Gastroesophageal sphincter (tissue), 4 donors: ENCODE data around the gene UCP2. TPM values are rescaled to one million over a fixed set of nuclear protein-coding genes. Genes with fewer than 3 reads are reported as not detected.

Experiments
- ATAC-seq: fragments of 150-250 bp; one replicate; pipeline ENCODE4 v1.9.1; 2016; ENCODE audit warnings: mild to moderate bottlenecking, moderate library complexity
- H3K27ac ChIP-seq, 4 donors: fragments of 200-600 bp; sonication (generic) in 3 of 4; 1 replicate in 3 of 4; 2 replicates in 1 of 4; pipeline ENCODE4 v1.5.1; 2016 to 2019
- H3K27me3 ChIP-seq: fragments of 200-600 bp; sonication (generic); one replicate; pipeline ENCODE4 v1.5.1; 2019
- H3K36me3 ChIP-seq, 2 donors: fragments of 200-600 bp; sonication (generic); one replicate each; pipeline ENCODE4 v1.5.1; 2019; ENCODE audit warnings: control low read depth in 1 of 2
- H3K4me1 ChIP-seq, 3 donors: fragments of 200-600 bp; sonication (generic); 1 replicate in 2 of 3; 2 replicates in 1 of 3; pipeline ENCODE4 v1.5.1; 2016 to 2019; ENCODE audit warnings: control low read depth in 2 of 3
- H3K4me3 ChIP-seq, 2 donors: fragments of 200-600 bp; sonication (generic); one replicate each; pipeline ENCODE4 v1.5.1; 2019; ENCODE audit warnings: mild to moderate bottlenecking in 1 of 2, moderate library complexity in 1 of 2
- H3K9me3 ChIP-seq, 3 donors: fragments of 200-600 bp; sonication (generic); one replicate each; pipeline ENCODE4 v1.5.1; 2017 to 2019; ENCODE audit warnings: control low read depth in 2 of 3
- EP300 ChIP-seq: sonication (generic); formaldehyde crosslinking; IDR thresholded peaks from one replicate; pipeline ENCODE4 v1.6.1; 2017; ENCODE audit warnings: antibody characterized with exemption, mild to moderate bottlenecking
- POLR2A ChIP-seq, 2 donors: fragments of 450-650 bp; IDR thresholded peaks; one replicate each; pipeline ENCODE4 v1.6.1; 2017; ENCODE audit warnings: antibody characterized with exemption in 2 of 2, mild to moderate bottlenecking in 2 of 2, moderate library complexity in 1 of 2
- POLR2AphosphoS5 ChIP-seq: sonication (generic); formaldehyde crosslinking; IDR thresholded peaks from one replicate; pipeline ENCODE4 v1.6.1; 2017; ENCODE audit warnings: antibody characterized with exemption
- WGBS, 2 donors: methylation state at CpG; one replicate each; pipeline ENCODE4 v1.1.5; 2018; ENCODE audit warnings: low coverage in 1 of 2; 5-methylcytosine and 5-hydroxymethylcytosine counted together
- total RNA-seq, 4 donors: library from RNA; depleted of rRNA; stranded (reverse); fragments of >200 nt; gene quantifications; one replicate each; pipeline ENCODE4 v1.1.0, GENCODE V29; 2016
- TF ChIP-seq, protein P1 (sequence below), 4 experiments: fragments of 200-600 bp in 2 of 4; fragments of 450-650 bp in 2 of 4; sonication (generic) in 1 of 4; IDR thresholded peaks; one replicate each; pipeline ENCODE4 v1.5.1; 2017 to 2019; ENCODE audit warnings: antibody characterized with exemption in 4 of 4, mild to moderate bottlenecking in 2 of 4, moderate library complexity in 2 of 4

UCP2 gene
- total RNA-seq, 4 donors from 2014 or later: 5.8 to 37.2 (median 33.2) TPM

DNA sequence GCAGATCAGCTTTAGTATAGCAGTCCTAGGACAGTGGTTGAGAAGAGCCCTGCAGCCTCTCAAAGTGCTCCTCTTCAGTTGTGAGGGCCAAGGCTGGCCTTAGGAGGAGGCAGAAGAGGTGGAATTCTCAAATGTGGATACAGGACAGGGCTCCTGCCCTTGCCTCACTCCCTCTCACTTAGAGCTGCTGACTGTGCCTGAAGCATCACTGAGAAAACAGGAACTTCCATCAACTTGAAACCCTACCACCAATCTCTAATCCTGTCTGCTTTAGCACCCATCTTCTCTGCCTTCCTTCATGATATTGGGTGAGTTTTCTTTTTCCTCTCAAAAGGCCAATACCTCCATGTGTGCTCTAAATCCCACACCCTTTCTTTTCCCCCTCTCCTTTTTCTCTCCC lies 40.6 kb upstream of the UCP2 start:
- no peaks in the 10 kb centered on the region for H3K9me3 ChIP-seq
- ATAC-seq: no peak
- no peak overlapping the region for H3K27ac ChIP-seq
- TF ChIP-seq, protein P1, sequence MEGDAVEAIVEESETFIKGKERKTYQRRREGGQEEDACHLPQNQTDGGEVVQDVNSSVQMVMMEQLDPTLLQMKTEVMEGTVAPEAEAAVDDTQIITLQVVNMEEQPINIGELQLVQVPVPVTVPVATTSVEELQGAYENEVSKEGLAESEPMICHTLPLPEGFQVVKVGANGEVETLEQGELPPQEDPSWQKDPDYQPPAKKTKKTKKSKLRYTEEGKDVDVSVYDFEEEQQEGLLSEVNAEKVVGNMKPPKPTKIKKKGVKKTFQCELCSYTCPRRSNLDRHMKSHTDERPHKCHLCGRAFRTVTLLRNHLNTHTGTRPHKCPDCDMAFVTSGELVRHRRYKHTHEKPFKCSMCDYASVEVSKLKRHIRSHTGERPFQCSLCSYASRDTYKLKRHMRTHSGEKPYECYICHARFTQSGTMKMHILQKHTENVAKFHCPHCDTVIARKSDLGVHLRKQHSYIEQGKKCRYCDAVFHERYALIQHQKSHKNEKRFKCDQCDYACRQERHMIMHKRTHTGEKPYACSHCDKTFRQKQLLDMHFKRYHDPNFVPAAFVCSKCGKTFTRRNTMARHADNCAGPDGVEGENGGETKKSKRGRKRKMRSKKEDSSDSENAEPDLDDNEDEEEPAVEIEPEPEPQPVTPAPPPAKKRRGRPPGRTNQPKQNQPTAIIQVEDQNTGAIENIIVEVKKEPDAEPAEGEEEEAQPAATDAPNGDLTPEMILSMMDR (IDR thresholded peaks at IDR 0.05): no peak
- TF ChIP-seq POLR2AphosphoS5 (no peak), POLR2A (IDR thresholded peaks at IDR 0.05) (no peak), EP300 (no peak)
- no peak overlapping the region for H3K4me3 ChIP-seq
- H3K4me1 ChIP-seq: peaks cover 3 to 19% (median 15%) of the 10 kb centered on the region in 3 donors
- peaks cover 0 to 22% of the 10 kb centered on the region in 2 donors for H3K36me3 ChIP-seq
- H3K27me3 ChIP-seq: no peaks in the 10 kb centered on the region

DNA sequence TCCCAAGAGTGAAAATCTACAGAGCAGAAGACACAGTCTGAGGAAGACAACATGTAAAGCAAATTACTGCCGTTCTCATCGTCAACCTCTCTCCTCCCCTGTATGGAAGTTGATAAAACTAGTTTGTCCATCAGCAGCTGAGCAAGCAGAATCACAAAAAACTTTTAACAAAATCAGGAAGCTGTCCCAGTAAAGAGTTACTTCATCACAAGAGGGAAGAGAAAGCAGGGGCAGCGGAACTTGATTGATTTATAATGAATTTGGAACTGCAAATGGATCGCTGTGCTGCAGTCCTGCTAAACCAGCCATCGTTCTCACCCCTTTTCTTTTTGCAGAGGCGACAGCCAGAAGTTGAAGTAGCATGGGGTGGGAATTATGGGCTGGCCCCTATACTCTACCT lies 39.9 kb upstream of the UCP2 start:
- Histone ChIP-seq H3K9me3 (no peaks in the 10 kb centered on the region), H3K4me3 (no peak overlapping the region), H3K36me3 (peaks cover 0 to 17% of the 10 kb centered on the region in 2 donors), H3K27me3 (no peaks in the 10 kb centered on the region), H3K27ac (no peak overlapping the region), H3K4me1 (peaks cover 3 to 26% (median 21%) of the 10 kb centered on the region in 3 donors)
- 93 to 97% methylated on average over 5 to 6 of the region's 6 CpGs for WGBS, 2 donors
- TF ChIP-seq POLR2A (IDR thresholded peaks at IDR 0.05): no peak
- no peak for TF ChIP-seq POLR2AphosphoS5
- TF ChIP-seq EP300: no peak
- TF ChIP-seq, protein P1 (IDR thresholded peaks at IDR 0.05): no peak
- ATAC-seq: no peak

DNA sequence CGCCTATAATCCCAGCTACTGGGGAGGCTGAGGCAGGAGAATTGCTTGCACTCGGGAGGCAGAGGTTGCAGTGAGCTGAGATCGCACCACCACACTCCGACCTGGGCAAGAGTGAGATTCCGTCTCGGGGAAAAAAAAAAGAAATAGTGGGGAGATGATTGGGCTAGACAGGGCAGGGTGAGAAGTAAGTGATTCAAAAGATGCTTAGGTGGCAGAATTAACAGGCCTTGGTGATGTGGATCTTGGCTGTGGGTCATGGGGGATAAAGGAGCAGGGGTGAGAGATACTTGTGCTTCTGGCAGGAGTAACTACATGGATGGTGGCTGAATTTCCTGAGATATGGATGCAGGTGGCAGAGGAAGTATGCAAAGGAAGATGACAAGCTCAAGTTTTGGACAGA lies 39.4 kb upstream of the UCP2 start:
- 97% methylated on average over 6 of the region's 6 CpGs; no CpG with 5 or more reads in 1 of the 2 donors for WGBS, 2 donors
- TF ChIP-seq POLR2A (IDR thresholded peaks at IDR 0.05): no peak
- no peak for TF ChIP-seq POLR2AphosphoS5
- TF ChIP-seq, protein P1 (IDR thresholded peaks at IDR 0.05): no peak
- ATAC-seq: no peak
- no peaks in the 10 kb centered on the region for H3K27me3 ChIP-seq
- no peak overlapping the region for H3K27ac ChIP-seq
- H3K4me3 ChIP-seq: no peak overlapping the region
- H3K36me3 ChIP-seq: peaks cover 0 to 21% of the 10 kb centered on the region in 2 donors
- H3K9me3 ChIP-seq: no peaks in the 10 kb centered on the region
- peaks cover 3 to 27% (median 21%) of the 10 kb centered on the region in 3 donors for H3K4me1 ChIP-seq

DNA sequence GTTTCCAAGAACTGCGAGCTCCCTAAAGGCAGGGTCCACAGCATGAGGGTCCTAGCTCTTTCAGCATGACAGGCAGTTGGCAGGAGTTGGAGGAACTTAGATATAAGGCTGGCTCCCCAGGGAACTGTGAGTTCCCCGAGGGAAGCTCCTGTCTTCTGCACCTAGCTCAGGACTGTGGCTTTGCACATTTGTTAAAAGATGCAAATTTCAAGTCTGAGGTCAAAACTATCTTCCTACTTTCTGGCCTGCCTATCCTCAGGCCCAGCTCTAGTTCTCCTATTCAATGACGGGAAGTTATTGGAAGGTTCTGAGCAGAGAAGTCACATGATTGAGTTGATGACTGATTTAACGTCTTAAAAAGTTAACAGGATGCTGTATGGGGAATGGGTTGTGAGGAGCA lies 37.9 kb upstream of the UCP2 start:
- TF ChIP-seq POLR2AphosphoS5: no peak
- TF ChIP-seq, protein P1 (IDR thresholded peaks at IDR 0.05): no peak
- no peak for TF ChIP-seq POLR2A (IDR thresholded peaks at IDR 0.05)
- no peak for TF ChIP-seq EP300
- WGBS, 2 donors: 74% methylated on average over 2 of the region's 4 CpGs; no CpG with 5 or more reads in 1 of the 2 donors
- H3K27ac ChIP-seq: peak overlapping the region in 1 of 4 donors; percentile 77
- ATAC-seq: no peak
- H3K4me3 ChIP-seq: no peak overlapping the region
- H3K36me3 ChIP-seq: peaks cover 0 to 31% of the 10 kb centered on the region in 2 donors
- no peaks in the 10 kb centered on the region for H3K27me3 ChIP-seq
- H3K4me1 ChIP-seq: peaks cover 3 to 27% (median 21%) of the 10 kb centered on the region in 3 donors
- H3K9me3 ChIP-seq: no peaks in the 10 kb centered on the region

DNA sequence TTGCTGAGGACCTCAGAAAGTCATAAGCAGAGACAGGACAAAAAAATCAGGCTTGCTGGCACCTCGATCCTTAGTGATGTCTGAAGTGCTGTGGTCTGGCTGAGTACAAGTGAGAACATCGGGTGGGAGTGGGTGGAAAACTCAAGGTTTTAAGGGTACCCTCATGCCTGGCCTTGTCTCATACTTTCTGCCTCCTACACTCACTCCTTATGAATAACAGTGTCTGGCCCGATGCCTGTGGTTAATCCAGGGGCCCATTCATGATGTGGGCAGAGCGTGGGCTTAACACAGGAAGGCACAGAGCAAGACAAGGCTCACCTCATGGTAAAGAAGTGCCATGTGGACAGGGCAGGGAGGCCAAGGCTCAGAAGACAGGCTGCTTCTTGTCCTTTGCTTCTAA lies 37.2 kb upstream of the UCP2 start:
- no peak overlapping the region for H3K4me3 ChIP-seq
- no peaks in the 10 kb centered on the region for H3K27me3 ChIP-seq
- H3K27ac ChIP-seq: peak overlapping the region in 3 of 4 donors; percentile 77 to 84 (median 79)
- no peaks in the 10 kb centered on the region for H3K9me3 ChIP-seq
- 82 to 88% methylated on average over 3 to 4 of the region's 4 CpGs for WGBS, 2 donors
- TF ChIP-seq POLR2A (IDR thresholded peaks at IDR 0.05): no peak
- no peak for TF ChIP-seq EP300
- ATAC-seq: no peak
- peaks cover 0 to 35% of the 10 kb centered on the region in 2 donors for H3K36me3 ChIP-seq
- peaks cover 3 to 27% (median 21%) of the 10 kb centered on the region in 3 donors for H3K4me1 ChIP-seq
